ENCODE data around the gene CTNNA3. TPM values are rescaled to one million over a fixed set of nuclear protein-coding genes. Genes with fewer than 3 reads are reported as not detected.
"Not testable (repeated sequence)": the region's sequence is repeated elsewhere in the genome, so short reads cannot be mapped to it uniquely, and the experiment has no call there.

The CTNNA3 gene
- total RNA-seq, 2 donors from 2014 or later: 3.2 to 7.2 TPM

DNA sequence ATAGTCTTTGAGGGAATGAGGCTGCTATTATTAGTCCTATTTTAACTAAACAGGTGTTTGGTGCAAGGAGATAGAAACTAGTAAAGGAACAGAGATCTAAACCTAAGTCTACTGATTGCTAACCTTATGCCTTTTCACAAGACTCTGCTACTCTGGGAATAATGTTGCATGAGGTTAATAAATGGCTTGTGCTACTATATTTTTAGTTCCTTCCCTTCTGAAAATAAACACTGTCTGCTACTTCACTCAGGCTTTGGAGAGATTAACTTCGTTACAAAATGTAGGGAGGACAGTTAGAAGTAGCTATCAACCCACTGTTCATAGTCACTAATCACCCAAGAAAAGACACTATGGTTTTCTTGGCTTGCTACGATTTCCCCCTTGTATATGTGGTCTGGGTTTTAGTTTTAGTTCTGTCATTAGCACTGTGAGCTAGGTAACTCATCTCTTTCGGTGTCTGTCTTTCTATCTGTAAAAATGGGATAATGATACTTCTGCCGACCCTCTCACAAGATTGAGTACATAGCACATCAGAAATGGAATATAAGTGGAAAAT is 474.0 kb downstream of the CTNNA3 start:
- DNase-seq: no peak

DNA sequence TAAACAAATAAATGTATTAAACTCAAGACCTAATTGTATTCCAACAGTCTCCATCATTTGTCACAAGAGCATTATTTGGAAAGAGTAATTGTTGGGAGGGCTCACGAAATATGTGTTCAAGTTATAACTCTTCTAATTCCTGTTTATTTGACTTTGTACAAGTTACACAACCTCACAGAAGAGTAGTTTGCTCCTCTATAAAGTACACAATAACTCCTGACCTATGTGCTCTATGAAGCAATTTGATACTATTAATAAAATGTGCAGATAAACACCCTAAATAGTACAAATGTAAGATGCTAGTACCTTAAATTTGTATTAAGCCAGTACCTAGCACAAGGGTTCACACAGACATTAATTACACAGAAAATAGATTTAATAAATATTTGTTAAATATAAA is 484.3 kb downstream of the CTNNA3 start:
- no peak overlapping the region for H3K4me3 ChIP-seq (ENCODE audit: low read length)
- H3K9ac ChIP-seq (ENCODE audit: extremely low read depth, low read length, poor library complexity, severe bottlenecking): no peak overlapping the region
- H3K27ac ChIP-seq (ENCODE audit: low read depth, low read length): no peak overlapping the region
- H3K36me3 ChIP-seq (ENCODE audit: control insufficient read depth, insufficient read depth, low read length): no peaks in the 10 kb centered on the region
- no peaks in the 10 kb centered on the region for H3K27me3 Mint-ChIP-seq (ENCODE audit: insufficient read depth)
- WGBS, 2 experiments (ENCODE audit: insufficient coverage in 1 of 2, insufficient read length in 1 of 2): 100% methylated on average over 1 of the region's 1 CpG; no CpG with 5 or more reads in 1 of the 2 experiments
- no peaks in the 10 kb centered on the region for H3K9me3 ChIP-seq (ENCODE audit: control insufficient read depth, low read length)
- H3K4me1 Mint-ChIP-seq: no peaks in the 10 kb centered on the region
- no peaks in the 10 kb centered on the region for H3K4me1 ChIP-seq (ENCODE audit: control insufficient read depth, insufficient read depth, low read length)
- H3K27me3 ChIP-seq (ENCODE audit: control insufficient read depth, insufficient read depth, low read length, poor library complexity, severe bottlenecking): no peaks in the 10 kb centered on the region
- H3K27ac Mint-ChIP-seq: no peak overlapping the region
- no peak for DNase-seq
- no peak overlapping the region for H3K4me3 Mint-ChIP-seq
- TF ChIP-seq, protein P1, sequence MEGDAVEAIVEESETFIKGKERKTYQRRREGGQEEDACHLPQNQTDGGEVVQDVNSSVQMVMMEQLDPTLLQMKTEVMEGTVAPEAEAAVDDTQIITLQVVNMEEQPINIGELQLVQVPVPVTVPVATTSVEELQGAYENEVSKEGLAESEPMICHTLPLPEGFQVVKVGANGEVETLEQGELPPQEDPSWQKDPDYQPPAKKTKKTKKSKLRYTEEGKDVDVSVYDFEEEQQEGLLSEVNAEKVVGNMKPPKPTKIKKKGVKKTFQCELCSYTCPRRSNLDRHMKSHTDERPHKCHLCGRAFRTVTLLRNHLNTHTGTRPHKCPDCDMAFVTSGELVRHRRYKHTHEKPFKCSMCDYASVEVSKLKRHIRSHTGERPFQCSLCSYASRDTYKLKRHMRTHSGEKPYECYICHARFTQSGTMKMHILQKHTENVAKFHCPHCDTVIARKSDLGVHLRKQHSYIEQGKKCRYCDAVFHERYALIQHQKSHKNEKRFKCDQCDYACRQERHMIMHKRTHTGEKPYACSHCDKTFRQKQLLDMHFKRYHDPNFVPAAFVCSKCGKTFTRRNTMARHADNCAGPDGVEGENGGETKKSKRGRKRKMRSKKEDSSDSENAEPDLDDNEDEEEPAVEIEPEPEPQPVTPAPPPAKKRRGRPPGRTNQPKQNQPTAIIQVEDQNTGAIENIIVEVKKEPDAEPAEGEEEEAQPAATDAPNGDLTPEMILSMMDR (conservative IDR thresholded peaks at IDR 0.05): no peak
- H3K36me3 Mint-ChIP-seq (ENCODE audit: low read depth): no peaks in the 10 kb centered on the region
- no peaks in the 10 kb centered on the region for H3K9me3 Mint-ChIP-seq

More for the DNA sequence above, 474.0 kb downstream of the CTNNA3 start:
- no peaks in the 10 kb centered on the region for H3K27me3 Mint-ChIP-seq (ENCODE audit: insufficient read depth)
- no peak overlapping the region for H3K27ac Mint-ChIP-seq
- peaks cover 4% of the 10 kb centered on the region for H3K9me3 Mint-ChIP-seq
- Histone ChIP-seq H3K9ac (ENCODE audit: extremely low read depth, low read length, poor library complexity, severe bottlenecking) (no peak overlapping the region), H3K9me3 (ENCODE audit: control insufficient read depth, low read length) (no peaks in the 10 kb centered on the region), H3K4me1 (ENCODE audit: control insufficient read depth, insufficient read depth, low read length) (no peaks in the 10 kb centered on the region), H3K4me3 (ENCODE audit: low read length) (no peak overlapping the region), H3K27me3 (ENCODE audit: control insufficient read depth, insufficient read depth, low read length, poor library complexity, severe bottlenecking) (no peaks in the 10 kb centered on the region), H3K36me3 (ENCODE audit: control insufficient read depth, insufficient read depth, low read length) (no peaks in the 10 kb centered on the region), H3K27ac (ENCODE audit: low read depth, low read length) (no peak overlapping the region)
- WGBS, 2 experiments (ENCODE audit: insufficient coverage in 1 of 2, insufficient read length in 1 of 2): 90% methylated on average over 2 to 4 of the region's 4 CpGs
- no peaks in the 10 kb centered on the region for H3K4me1 Mint-ChIP-seq
- no peaks in the 10 kb centered on the region for H3K36me3 Mint-ChIP-seq (ENCODE audit: low read depth)
- H3K4me3 Mint-ChIP-seq: no peak overlapping the region
- TF ChIP-seq, protein P1 (conservative IDR thresholded peaks at IDR 0.05): no peak

DNA sequence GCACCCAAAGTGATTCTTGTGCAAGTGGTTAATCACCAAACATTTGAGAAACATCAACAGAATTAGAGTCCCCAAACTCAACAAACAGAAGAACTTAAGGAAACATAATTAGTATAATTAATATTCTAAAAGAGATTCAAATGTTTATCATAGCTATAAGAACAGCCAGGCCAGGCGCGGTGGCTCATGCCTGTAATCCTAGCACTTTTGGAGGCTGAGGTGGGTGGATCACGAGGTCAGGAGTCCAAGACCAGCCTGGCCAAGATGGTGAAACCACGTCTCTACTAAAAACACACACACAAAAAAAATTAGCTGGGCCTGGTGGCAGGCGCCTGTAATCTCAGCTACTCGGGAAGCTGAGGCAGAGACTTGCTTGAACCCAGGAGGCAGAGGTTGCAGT is 488.1 kb downstream of the CTNNA3 start:
- not testable (repeated sequence) for H3K27ac Mint-ChIP-seq; H3K36me3 Mint-ChIP-seq (ENCODE audit: low read depth); H3K27ac ChIP-seq (ENCODE audit: low read depth, low read length); H3K36me3 ChIP-seq (ENCODE audit: control insufficient read depth, insufficient read depth, low read length); H3K9me3 Mint-ChIP-seq; DNase-seq; H3K27me3 ChIP-seq (ENCODE audit: control insufficient read depth, insufficient read depth, low read length, poor library complexity, severe bottlenecking); H3K27me3 Mint-ChIP-seq (ENCODE audit: insufficient read depth); H3K9ac ChIP-seq (ENCODE audit: extremely low read depth, low read length, poor library complexity, severe bottlenecking); H3K4me3 Mint-ChIP-seq; H3K9me3 ChIP-seq (ENCODE audit: control insufficient read depth, low read length); H3K4me1 ChIP-seq (ENCODE audit: control insufficient read depth, insufficient read depth, low read length); H3K4me3 ChIP-seq (ENCODE audit: low read length); H3K4me1 Mint-ChIP-seq
- 87 to 88% methylated on average over 3 to 6 of the region's 6 CpGs for WGBS, 2 experiments (ENCODE audit: insufficient coverage in 1 of 2, insufficient read length in 1 of 2)
